WERI-Rb-1 (cell line): Measurements from ENCODE around the gene GBF1.

Experiments used
- DNase-seq: peaks from one replicate; pipeline ENCODE4 v3.0.0-alpha.2; 2020
- H3K27ac ChIP-seq: fragments of 250-450 bp; sonication (Bioruptor Pico); 2 replicates; pipeline ENCODE4 v1.5.1; 2020; ENCODE audit warnings: mild to moderate bottlenecking, moderate library complexity
- H3K27me3 ChIP-seq: fragments of 250-450 bp; sonication (Bioruptor Pico); 2 replicates; pipeline ENCODE4 v1.5.1; 2021; ENCODE audit warnings: mild to moderate bottlenecking, low read depth, moderate library complexity; ENCODE audit not compliant: insufficient read depth, severe bottlenecking
- H3K36me3 ChIP-seq: fragments of 250-450 bp; sonication (Bioruptor Pico); 2 replicates; pipeline ENCODE4 v1.5.1; 2020; ENCODE audit warnings: mild to moderate bottlenecking, moderate library complexity
- H3K4me3 ChIP-seq: 2 replicates; pipeline ENCODE4 v1.5.1; 2011; ENCODE audit warnings: low read depth, mild to moderate bottlenecking, control low read depth, low read length
- H3K9me3 ChIP-seq: fragments of 250-450 bp; sonication (Bioruptor Pico); 2 replicates; pipeline ENCODE4 v1.5.1; 2021; ENCODE audit warnings: mild to moderate bottlenecking, moderate library complexity; ENCODE audit not compliant: severe bottlenecking
- CTCF ChIP-seq: IDR thresholded peaks from 2 replicates; pipeline ENCODE4 v1.5.1; 2011; ENCODE audit warnings: low read depth, mild to moderate bottlenecking, control low read depth, inconsistent platforms, low read length

GBF1 gene

DNA sequence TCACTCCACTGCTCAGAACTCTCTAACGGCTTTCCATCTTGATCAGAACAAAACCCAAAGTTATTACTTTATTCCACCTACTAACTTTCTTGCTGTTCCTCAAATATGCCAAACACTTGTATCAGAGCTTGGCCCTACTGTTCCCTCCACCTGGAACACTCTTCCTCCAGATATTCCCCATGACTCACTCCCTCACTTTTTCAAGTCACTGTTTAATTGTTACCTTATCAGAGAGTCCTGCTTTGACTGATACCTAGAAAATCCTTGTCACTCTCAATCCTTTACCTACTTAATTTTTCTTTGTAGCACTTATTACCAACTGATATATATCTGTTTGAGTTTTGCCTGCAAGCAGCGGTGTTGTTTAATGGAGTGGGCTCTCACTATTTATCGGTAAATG is 144.6 kb downstream of the GBF1 start:
- TF ChIP-seq CTCF = no peak
- no peak overlapping the region for H3K4me3 ChIP-seq
- no peak for DNase-seq
- no peaks in the 10 kb centered on the region for H3K36me3 ChIP-seq
- no peaks in the 10 kb centered on the region for H3K27me3 ChIP-seq
- H3K9me3 ChIP-seq = no peaks in the 10 kb centered on the region
- H3K27ac ChIP-seq = no peak overlapping the region; the same call in 1 of the 2 replicates

- Histone ChIP-seq H3K4me3 (no peak overlapping the region), H3K36me3 (no peaks in the 10 kb centered on the region), H3K27ac (peak overlapping the region; percentile 41), H3K27me3 (no peaks in the 10 kb centered on the region), H3K9me3 (no peaks in the 10 kb centered on the region)
- no peak for DNase-seq
- no peak for TF ChIP-seq CTCF
Observed at GRCh38 chr10:102392306-102392705, 147.0 kb downstream of the GBF1 start.

- TF ChIP-seq CTCF = peak; percentile 79; the same call in 1 of the 2 replicates
- DNase-seq = no peak
- Histone ChIP-seq H3K9me3 (no peaks in the 10 kb centered on the region), H3K27ac (no peak overlapping the region; the same call in 1 of the 2 replicates), H3K36me3 (peaks cover 8% of the 10 kb centered on the region; the same call in 1 of the 2 replicates), H3K4me3 (peak overlapping the region; percentile 71), H3K27me3 (no peaks in the 10 kb centered on the region)
Observed at GRCh38 chr10:102393411-102394078, 148.2 kb downstream of the GBF1 start.

DNA sequence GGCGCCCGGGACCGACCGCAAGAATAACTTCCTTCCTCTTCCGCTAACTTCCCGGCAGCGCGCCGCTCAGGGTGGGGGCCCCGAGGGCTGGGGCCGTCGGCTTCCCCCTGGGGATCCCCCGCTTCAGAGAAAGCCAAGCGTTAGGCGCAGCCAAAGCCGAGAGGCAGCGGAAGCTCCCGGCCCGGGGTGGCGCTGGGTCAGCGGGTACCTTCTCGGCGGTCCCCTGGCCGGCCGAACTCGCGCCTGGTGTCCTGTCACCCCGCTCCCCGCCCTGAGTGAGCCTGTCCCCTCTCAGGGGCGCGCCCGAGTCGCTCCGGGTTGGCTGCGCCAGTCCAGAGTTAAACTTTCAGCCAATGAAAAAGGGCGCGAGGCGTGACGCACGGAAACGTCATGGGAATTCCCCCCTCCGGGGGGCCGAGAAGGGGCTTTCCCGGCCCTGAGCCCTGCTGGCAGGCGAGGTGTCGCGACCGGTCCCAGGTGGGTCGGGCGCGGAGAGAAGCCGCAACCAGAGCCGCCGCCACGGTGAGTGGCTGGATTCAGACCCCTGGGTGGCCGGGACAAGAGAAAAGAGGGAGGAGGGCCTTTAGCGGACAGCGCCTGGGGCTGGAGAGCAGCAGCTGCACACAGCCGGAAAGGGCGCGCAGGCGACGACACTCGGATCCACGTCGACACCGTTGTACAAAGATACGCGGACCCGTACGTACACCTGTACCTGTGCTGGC is 148.9 kb downstream of the GBF1 start:
- Histone ChIP-seq H3K9me3 (no peaks in the 10 kb centered on the region), H3K27me3 (no peaks in the 10 kb centered on the region), H3K27ac (peak overlapping the region; percentile 50; the same call in 1 of the 2 replicates), H3K4me3 (peak overlapping the region; percentile 71), H3K36me3 (peaks cover 8% of the 10 kb centered on the region; the same call in 1 of the 2 replicates)
- TF ChIP-seq CTCF = no peak; the same call in 1 of the 2 replicates
- peak; percentile 94 for DNase-seq

- no peak for TF ChIP-seq CTCF
- Histone ChIP-seq H3K9me3 (no peaks in the 10 kb centered on the region), H3K27me3 (no peaks in the 10 kb centered on the region), H3K36me3 (peaks cover 10% of the 10 kb centered on the region; the same call in 1 of the 2 replicates), H3K27ac (peak overlapping the region; percentile 46), H3K4me3 (peak overlapping the region; percentile 71)
- no peak for DNase-seq
Observed at GRCh38 chr10:102394801-102395399, 149.6 kb downstream of the GBF1 start.
